Placental epithelial cell (primary cell): ENCODE results near the gene UPP1. TPM values are rescaled to one million over a fixed set of nuclear protein-coding genes. Genes with fewer than 3 reads are reported as not detected.

Experiments
- total RNA-seq: library from RNA; depleted of rRNA; stranded (reverse); fragments of >200 nt; gene quantifications from 2 replicates; pipeline ENCODE4 v1.2.3, GENCODE V29; 2012

The UPP1 gene
- 23.5 and 36.5 TPM in 2 replicates for total RNA-seq

GRCh38 chr7:48089046-48090003 is at the start of gene UPP1:
TSS of gene UPP1 (plus strand) at chr7:48089265. CDS start at chr7:48094784, 5,519 bp downstream.

Other genes with a start within 250 kb of the UPP1 start
- gene PKD1L1, start 140.8 kb upstream of the UPP1 start, total RNA-seq: under 0.01 TPM in 2 replicates
- gene HUS1, start 109.7 kb upstream of the UPP1 start, total RNA-seq: 14.1 and 21.7 TPM in 2 replicates
- gene SUN3, start 60.2 kb upstream of the UPP1 start, total RNA-seq: 0.11 TPM in 1 of 2 replicates, not detected in the other
- gene C7orf57, start 53.7 kb upstream of the UPP1 start, total RNA-seq: 0.11 and 0.39 TPM in 2 replicates
- under 0.01 TPM in 1 of 2 replicates, not detected in the other for gene ABCA13, start 82.2 kb downstream of the UPP1 start, total RNA-seq